NOMO-1 (cell line): ENCODE results near the gene NKAP.
"Not testable (repeated sequence)": the region's sequence is repeated elsewhere in the genome, so short reads cannot be mapped to it uniquely, and the experiment has no call there.

Source experiments
- DNase-seq, 2 experiments: peaks; one replicate each; lab custom pipeline; 2025; ENCODE audit not compliant: unreplicated experiment in 2 of 2; lab: John Stamatoyannopoulos, UW

Gene NKAP

DNA sequence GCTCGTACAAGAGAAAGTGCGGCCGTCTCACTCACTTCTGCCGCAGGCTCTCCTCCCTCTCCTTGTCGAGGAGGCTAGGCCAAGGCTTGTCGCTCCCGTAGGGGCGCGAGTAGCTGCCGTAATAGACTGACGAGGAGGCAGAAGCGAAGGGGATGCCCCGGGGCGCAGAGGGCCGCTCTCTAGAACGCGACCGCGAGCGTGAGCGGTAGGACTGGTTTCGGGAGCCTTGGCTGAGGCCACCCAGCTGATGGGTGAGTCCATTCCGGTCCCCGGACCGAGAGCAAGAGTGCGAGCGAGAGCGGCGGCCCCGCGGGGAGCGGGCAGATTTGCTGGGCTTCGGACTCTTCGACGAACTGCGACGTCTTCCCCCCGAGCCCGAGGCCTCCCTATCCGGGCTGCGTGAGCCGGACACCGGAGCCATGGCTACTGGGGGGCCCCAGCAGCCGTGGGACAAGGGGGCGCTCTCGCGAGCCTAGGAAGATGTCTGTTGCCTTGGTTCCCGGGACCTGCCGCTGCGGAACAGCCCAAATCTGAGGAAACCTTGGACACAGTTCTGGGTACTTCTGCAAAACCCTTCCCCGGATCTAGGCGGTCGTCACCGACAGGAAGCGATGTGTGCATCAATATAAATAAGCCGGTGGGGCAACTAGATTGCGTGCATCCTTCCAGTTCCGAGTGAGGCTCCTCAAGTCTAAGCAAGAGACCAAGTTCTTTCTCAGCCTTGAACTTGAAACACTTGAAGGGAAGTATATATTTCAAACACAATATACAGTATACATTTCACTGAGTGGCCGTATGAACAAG lies at the start of gene NKAP:
NKAP (minus strand) TSS at position 567 of the 804 bp plus-strand sequence; CDS start at position 421, 146 bp downstream.
- peak; percentile 73 to 77 for DNase-seq

DNA sequence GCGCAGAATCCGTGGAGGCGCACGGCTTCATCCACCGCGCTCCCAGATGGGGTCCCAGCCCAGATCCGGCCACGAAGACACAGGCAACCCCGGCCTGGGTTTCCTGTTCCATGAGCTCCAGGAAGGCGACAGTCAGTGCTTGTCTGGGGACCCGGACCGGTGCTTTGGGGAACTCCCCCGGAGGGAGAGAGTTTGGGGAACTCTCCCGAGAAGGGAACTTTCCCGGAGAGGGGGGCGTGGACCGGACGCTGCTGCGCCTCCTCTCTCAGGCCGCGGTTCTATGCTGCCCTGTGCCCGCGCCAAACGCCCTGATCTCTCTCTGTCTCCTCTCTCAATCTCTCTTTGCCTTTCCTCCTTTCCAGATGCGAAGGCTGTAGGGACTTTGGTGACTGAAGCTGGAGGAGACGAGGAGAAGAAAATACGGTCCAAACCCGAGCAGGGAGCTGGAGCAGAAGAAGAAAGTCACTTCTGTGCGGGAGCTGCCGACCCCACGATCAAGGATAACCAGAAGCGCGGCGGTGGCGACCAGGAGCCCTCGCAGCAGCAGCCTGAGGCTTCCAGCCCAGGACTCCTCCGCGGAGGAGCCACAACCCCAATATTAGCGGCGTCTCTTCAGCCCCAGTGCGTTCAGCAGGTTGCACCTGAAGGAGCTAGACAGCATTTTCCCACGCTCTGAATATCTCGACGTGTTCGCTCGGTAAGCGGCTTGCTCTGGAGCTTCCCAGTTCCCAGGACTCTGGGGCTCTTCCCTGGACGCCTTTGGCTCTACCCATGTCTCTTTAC lies 47.6 kb upstream of the NKAP start:
- DNase-seq = no peak

DNA sequence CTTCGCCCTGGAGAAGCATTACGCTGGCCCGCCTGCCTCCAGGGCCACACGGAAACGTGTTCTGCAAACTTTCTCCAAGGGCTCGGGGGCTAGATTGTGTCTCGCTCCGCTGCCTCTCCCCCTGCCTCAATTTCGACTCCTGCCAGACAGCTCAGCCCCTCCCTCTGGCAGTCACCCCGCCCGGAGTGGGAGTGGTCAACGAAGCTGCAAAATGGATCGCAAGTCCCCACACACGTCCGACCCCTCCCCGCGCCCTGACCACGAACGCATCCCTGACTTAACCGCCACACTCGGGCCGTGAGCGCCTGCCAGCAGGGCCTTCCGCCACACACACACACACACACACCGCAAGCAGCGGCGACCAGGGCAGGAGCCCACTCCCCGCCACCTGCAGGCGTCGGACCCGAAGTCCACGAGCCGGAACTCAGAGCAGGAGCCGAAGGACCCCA lies 47.0 kb upstream of the NKAP start:
- DNase-seq = peak; percentile 13 to 42

DNA sequence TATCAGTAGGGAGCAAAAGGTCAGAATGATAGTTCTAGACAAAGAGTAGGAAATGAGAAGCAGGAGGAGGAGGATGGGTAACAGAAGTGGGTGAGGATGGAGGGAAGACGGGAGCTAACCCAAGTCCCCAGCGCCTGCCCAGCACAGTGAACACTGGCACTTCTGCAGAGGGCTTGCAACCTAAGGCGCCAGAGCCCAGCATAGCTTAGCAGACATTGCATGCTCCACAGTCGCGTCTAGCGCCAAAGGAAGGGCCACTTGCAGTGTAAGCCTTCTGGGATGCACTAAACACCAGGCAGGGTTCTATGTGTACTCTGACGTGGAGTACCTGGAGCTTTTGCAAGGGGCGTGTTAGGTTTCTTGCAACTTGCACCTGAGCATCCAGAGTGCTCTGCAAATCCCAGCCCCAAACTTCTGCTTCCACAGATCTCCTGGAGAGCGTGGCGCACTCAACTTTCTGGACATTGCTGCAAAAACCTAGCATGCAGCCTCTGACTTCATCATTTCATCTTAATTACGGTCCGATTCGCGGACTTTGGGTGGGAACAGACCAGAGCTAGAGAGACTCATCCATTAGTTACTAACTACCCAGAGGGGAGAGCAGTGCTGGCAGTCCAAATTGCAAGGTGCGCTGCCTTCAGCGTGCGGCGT lies 46.5 kb upstream of the NKAP start:
- DNase-seq = no peak

DNA sequence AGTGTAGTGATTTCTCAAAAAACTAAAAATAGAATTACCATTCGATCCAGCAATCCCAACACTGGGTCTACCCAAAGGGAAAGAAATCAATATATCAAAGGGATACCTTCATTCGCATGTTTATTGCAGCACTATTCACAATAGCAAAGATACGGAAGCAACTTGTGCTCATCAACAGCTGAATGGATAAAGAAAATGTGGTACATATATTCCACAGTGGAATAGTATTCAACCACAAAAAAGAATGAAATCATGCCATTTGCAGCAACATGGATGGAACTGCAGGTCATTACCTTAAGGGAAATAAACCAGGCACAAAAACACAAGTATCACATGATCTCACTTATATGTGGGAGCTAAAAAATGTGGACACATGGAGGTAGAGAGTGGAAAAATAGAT lies 42.7 kb upstream of the NKAP start:
- DNase-seq = no peak

DNA sequence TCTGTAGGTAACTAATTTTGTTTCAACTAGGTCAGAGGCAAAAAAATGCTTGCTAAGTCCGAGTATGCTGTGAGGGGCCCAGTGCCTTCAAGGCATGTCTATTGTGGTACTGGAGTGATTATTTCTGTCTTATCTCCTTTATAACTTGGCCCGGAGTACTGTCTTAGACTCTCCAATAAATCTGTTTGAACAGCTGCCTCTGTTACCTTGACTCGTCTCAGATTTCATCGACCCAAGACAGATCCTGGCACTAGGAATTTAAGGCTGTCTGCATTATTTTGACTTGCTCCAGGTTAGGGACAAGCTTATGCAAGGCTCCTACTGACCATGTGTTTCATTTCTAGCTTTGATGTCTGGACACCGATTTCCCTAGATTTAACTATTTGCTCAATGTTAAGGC lies 41.1 kb upstream of the NKAP start:
- no peak for DNase-seq

DNA sequence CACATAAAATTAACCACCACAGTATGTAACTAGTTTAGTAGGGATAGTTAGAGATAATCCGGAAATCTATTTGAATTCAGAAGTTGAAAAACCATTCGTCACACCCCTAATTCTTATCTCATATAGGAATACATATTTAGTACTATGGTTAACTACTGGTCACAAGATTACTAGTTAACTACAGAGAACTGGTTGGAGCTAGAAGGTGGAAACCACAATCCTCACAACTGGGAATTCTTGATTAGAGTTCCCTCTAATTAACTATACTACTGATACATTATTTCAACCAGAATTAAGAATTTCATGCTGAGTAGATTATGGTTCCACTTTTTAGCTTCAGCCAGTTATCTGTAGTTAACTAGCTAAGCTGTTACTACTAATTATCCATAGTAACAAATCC lies 39.9 kb upstream of the NKAP start:
- DNase-seq = no peak

DNA sequence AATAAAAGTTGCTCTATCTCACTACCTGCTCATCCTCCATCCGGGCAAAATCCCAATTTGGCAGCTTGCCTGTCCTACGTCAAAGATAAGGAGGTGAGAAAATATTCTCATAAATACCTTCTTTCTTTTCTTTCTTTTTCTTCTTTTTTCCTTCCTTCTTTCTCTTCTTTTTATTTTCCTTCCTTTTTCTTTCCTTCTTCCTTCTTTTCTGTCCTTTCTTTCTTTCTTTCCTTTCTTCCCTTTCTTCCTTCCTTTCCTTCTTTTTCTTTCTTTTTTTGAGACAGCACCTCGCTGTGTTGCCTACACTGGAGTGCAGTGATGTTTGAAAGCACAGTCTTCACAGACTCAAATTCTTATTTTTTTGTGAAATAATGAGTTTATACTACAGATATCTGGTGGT lies 38.6 kb upstream of the NKAP start:
- DNase-seq = no peak

DNA sequence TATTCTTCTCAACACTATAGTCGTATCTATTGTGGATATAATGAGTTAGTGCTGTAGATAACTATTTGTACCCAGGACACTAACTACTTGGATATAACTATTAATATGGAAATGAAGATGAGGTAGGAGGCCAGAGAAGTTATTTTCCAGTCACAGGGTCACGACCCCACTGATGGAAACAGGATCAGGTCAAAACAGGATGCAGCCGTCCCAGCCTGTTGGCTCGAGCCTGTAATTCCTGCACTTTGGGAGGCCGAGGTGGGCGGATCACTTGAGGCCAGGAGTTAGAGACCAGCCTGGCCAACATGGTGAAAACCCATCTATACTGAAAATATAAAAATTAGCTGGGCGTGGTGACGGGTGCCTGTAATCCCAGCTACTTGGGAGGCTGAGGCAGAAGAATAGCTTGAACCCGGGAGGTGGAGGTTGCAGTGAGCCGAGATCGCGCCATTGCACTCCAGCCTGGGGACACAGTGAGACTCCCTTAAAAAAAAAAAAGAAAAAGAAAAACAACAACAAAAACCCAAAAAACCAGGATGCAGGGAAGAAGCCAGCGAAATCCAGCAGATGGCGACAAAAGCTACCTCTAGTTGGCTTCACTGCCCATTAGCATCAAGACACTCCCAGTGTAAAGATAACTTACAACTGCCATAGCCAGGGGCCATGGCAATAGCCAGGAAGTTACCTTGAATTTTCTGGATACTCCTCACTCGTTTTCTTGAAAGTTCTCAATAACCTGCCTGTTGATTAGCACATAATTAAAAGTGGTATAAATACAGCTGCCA lies 37.9 kb upstream of the NKAP start:
- peak; percentile 14 to 46 for DNase-seq

DNA sequence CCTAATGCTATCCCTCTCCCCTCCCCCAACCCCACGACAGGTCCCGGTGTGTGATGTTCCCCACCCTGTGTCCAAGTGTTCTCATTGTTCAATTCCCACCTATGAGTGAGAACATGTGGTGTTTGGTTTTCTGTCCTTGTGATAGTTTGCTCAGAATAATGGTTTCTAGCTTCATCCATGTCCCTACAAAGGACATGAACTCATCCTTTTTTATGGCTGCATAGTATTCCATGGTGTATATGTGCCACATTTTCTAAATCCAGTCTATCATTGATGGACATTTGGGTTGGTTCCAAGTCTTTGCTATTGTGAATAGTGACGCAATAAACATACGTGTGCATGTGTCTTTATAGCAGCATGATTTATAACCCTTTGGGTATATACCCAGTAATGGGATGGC lies 33.6 kb upstream of the NKAP start:
- not testable (repeated sequence) for DNase-seq

DNA sequence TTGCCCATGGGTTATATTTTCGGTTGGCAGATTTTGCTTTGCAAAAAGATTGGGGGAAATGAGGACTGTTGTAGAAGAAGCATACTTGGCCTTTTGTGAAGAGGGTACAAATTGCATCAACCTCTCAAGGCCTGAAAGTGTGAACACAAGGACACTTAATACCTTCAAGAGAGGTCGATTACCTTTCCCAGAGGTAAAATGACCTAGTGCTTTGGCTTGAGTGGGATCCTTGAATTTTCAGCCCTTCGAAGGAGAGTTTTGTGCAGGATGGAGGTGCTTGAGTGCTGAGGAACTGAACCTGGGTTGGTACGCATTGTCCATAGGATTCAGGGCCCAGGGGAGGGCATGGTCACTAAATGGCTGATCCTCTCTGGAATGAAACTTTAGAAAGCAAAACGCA lies 27.6 kb upstream of the NKAP start:
- no peak for DNase-seq

DNA sequence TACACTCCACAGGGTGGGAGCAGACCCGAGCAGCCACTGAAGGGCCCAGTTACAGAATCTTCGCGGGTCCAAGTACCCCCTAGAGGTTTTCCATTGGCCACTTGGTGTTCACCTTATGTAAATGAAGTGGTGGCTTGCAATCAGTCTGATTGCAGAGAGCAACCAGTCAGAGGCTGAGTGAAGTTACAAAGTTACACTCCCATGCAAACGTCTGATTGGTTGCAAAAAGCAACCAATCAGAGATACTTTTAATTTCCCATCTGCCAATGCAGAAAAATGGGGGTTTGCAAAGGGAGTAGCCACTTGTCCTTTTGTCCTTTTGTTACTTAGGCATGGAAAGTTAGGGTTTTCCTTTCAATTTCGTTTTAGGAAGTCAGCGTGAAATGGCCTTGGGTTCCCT lies 27.0 kb upstream of the NKAP start:
- no peak for DNase-seq

DNA sequence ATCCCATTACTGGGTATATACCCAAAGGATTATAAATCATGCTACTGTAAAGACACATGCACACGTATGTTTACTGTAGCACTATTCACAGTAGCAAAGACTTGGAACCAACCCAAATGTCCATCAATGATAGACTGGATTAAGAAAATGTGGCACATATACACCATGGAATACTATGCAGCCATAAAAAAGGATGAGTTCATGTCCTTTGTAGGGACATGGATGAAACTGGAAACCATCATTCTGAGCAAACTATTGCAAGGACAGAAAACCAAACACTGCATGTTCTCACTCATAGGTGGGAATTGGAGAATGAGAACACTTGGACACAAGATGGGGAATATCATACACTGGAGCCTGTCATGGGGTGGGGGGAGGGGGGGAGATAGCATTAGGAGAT lies 23.3 kb upstream of the NKAP start:
- DNase-seq = not testable (repeated sequence)

DNA sequence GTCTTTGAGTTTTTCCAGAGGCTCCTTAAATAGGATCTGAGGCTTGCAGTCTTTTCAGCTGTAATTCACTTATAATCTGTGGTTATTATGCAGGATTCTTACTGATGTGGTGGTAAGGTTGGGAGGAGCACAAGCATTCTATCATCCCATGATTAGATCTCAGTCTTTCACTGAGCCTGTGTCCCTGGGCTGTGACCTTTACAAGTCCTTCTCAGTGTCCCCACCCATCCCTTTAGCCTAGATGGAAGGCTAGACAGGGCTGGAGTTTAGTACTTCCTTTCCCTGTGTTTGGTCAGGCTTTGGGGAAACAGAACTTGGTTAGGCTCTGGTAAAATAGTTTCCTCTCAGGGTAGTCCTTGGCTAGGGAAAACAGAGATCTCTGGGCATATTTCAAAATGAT lies 17.1 kb upstream of the NKAP start:
- DNase-seq = no peak

DNA sequence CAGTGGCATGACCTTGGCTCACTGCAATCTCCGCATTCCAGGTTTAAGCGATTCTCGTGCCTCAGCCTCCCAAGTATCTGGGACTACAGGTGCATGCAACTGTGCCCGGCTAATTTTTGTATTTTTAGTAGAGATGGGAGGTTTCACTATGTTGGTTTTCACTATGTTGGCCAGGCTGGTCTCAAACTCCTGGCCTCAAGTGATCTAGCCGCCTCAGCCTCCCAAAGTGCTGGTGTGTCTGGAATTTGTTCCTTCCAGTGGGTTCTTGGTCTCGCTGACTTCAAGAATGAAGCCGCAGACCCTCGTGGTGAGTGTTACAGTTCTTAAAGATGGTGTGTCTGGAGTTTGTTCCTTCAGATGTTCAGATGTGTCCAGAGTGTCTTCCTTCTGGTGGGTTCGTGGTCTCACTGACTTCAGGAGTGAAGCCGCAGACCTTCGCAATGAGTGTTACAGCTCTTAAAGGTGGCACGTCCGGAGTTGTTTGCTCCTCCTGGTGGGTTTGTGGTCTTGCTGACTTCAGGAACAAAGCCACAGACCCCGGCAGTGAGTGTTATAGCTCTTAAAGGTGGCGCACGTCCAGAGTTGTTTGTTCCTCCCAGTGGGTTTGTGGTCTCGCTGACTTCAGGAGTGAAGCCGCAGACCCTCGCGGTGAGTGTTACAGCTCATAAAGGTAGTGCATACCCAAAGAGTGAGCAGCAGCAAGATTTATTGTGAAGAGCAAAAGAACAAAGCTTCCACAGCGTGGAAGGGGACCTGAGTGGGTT lies 12.4 kb upstream of the NKAP start:
- DNase-seq = not testable (repeated sequence)

DNA sequence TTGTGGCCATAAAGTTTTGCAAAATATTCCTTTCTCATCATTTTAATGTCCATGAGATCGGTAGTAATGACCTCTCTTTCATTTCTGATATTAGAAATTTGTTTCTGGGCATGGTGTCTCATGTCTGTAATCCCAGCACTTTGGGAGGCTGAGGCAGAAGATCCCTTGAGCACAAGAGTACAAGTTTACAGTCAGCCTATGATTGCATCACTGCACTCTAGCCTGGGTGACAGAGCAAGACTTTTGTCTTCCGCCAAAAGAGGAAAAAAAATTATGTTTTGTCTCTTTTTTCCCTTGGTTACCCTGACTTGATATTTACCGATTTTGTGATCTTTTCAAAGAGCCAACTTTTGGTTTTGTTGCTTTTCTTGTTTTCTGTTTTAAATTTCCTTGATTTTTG lies 10.8 kb upstream of the NKAP start:
- no peak for DNase-seq

DNA sequence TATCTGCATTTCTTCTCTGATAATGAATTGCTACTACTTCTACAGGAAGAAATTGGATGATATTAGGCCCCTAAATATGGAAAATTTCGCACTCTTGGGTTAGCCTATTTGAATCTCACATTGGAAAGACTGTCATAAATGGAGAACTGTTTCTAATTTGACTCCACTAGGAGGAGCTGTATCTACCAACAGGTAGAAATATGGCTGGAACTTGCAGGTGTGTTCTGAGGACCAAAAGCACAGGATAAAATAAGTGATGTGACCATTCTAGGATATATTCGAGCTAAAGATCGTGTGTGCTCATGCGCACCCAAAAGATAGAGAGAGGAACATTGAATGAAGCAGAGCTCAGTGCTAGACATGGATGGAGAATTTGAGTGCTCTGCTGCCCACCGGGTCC lies 4.8 kb upstream of the NKAP start:
- DNase-seq = no peak

DNA sequence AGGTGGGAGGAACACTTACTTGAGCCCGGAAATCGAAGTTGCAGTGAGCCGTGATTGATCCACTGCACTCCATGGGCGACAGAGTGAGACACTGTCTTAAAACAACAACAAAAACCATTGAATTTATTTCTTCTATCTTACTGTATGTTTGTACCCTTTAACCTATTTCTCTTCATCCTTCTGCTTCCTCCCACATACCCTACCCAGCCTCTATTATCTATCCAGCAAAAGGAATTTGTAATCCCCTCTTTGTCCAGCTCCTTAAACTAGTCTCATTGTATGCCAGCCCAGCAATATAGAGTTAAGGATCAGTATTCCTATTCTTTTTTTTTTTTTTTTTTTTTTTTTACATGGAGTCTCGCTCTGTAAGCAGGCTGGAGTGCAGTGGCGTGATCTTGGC lies 1.9 kb upstream of the NKAP start:
- no peak for DNase-seq

DNA sequence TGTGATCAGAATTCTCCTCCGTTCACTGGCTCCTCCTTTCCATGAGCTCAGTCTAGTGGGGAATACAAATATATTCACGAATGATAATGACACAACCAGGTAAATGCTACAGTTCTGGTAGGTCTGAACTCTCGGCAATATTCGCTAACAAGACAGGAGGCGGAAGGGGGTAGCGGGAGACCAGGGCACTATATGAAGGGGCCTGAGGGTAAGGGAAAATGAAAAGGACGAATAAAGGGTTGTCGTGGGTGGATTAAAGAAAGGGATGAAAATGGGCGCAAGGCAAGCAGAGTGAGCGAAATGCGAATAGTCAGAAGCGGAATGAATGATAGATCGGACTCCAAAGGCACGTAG lies 743 bp downstream of the NKAP start:
- no peak for DNase-seq

DNA sequence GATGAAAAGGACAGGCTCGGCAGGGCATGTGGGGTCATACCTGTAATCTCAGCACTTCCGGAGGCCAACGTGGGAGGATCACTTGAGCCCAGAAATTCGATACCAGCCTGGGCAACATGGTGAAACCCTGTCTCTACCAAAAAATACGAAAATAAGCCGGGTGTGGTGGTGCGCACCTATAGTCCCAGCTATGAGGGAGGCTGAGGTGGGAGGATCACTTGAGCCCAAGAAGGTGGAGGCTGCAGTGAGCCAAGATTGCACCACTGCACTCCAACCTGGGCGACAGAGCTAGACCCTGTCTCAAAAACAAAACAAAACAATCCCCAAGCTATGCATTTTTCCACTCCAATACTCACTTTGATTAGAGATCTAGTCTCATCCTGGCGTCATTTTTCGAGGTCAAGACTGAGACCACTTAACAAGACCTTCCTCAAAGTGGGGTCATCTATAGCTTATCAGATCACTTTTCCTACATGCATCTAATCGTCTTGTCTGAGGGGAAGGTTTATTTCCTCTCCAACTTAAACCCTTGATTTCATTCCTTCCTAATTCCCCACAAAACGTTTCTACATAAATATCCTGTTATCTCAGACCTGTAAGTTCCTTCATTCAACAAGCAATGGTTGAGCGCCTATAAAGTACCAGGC lies 1.3 kb downstream of the NKAP start:
- no peak for DNase-seq
